HG02943 (cell line): Measurements from ENCODE around the gene USF3.

Experiments used
- ATAC-seq: cut with Tn5 transposase; IDR thresholded peaks from one replicate; pipeline ENCODE4 v1.9.1; 2021; ENCODE audit warnings: mild to moderate bottlenecking, low read depth, moderate library complexity; ENCODE audit not compliant: unreplicated experiment

USF3 gene

GRCh38 chr3:113615976-113616375, 80.5 kb downstream of the USF3 start:
- no peak for ATAC-seq

- no peak for ATAC-seq
These were observed 82.0 kb downstream of the USF3 start for GRCh38 chr3:113614402-113614801.

GRCh38 chr3:113607219-113607596, 89.2 kb downstream of the USF3 start:
- no peak for ATAC-seq

GRCh38 chr3:113606539-113607218, 89.8 kb downstream of the USF3 start:
- peak; percentile 98 for ATAC-seq

GRCh38 chr3:113602836-113603235, 93.6 kb downstream of the USF3 start:
- ATAC-seq: no peak

- no peak for ATAC-seq
These were observed 94.2 kb downstream of the USF3 start for GRCh38 chr3:113602256-113602655.

GRCh38 chr3:113601240-113601639, 95.2 kb downstream of the USF3 start:
- no peak for ATAC-seq

GRCh38 chr3:113600418-113601182, 95.8 kb downstream of the USF3 start:
- ATAC-seq: no peak
